Left ventricle myocardium inferior (tissue), 1 donor: Measurements from ENCODE around the gene GRXCR1. TPM values are rescaled to one million over a fixed set of nuclear protein-coding genes. Genes with fewer than 3 reads are reported as not detected.

Experiments
- DNase-seq: peaks from one replicate; pipeline ENCODE4 v3.0.0-alpha.2; 2020
- H3K27ac ChIP-seq: fragments of 200-600 bp; replicated peaks from 2 replicates; pipeline ENCODE4 v1.8.0; 2021
- H3K27me3 ChIP-seq: fragments of 200-600 bp; 2 replicates; pipeline ENCODE4 v1.8.0; 2021; ENCODE audit warnings: low read depth
- H3K36me3 ChIP-seq: fragments of 200-600 bp; 2 replicates; pipeline ENCODE4 v1.8.0; 2021
- H3K4me1 ChIP-seq: fragments of 200-600 bp; 2 replicates; pipeline ENCODE4 v1.8.0; 2021
- H3K4me3 ChIP-seq: fragments of 200-600 bp; 2 replicates; pipeline ENCODE4 v1.8.0; 2021; ENCODE audit warnings: mild to moderate bottlenecking, moderate library complexity
- H3K9me3 ChIP-seq: fragments of 200-600 bp; replicated peaks from 2 replicates; pipeline ENCODE4 v1.8.0; 2021
- CTCF ChIP-seq: fragments of 200-600 bp; IDR thresholded peaks from 2 replicates; pipeline ENCODE4 v1.8.0; 2021; ENCODE audit warnings: antibody characterized with exemption, mild to moderate bottlenecking, borderline replicate concordance
- intact Hi-C: fragments of 100-400 bp; cut with micrococcal nuclease; formaldehyde crosslinking; loops from one replicate; pipeline ENCODE4 v1.11.0; 2022
- total RNA-seq: library from RNA; stranded (reverse); fragmentation: NEBNext Ultra II Directional; extraction: Animal tissue kit (Norgen Biotek cat#: 25700); gene quantifications from one replicate; pipeline ENCODE4 v1.2.1, GENCODE V29; 2021
- donor health status: DM: no; HTN: yes; CAD: no; lungs with severe emphysema.

GRXCR1 gene
- total RNA-seq, 1 donor from 2014 or later = not detected

GRCh38 chr4:43048570-43048969 is 156.1 kb downstream of the GRXCR1 start:
- Histone ChIP-seq H3K27me3 (no peaks in the 10 kb centered on the region), H3K27ac (no peak overlapping the region), H3K4me1 (no peaks in the 10 kb centered on the region), H3K4me3 (no peak overlapping the region), H3K36me3 (no peaks in the 10 kb centered on the region), H3K9me3 (no peaks in the 10 kb centered on the region)
- DNase-seq = no peak
- TF ChIP-seq CTCF = no peak
- intact Hi-C loops = no loop called here

- no peak for TF ChIP-seq CTCF
- no peaks in the 10 kb centered on the region for H3K36me3 ChIP-seq
- no peaks in the 10 kb centered on the region for H3K9me3 ChIP-seq
- H3K27me3 ChIP-seq = no peaks in the 10 kb centered on the region
- H3K4me1 ChIP-seq = no peaks in the 10 kb centered on the region
- H3K27ac ChIP-seq = no peak overlapping the region
- H3K4me3 ChIP-seq = no peak overlapping the region
- no peak for DNase-seq
- intact Hi-C loops = no loop called here
These were observed 156.8 kb downstream of the GRXCR1 start for GRCh38 chr4:43049326-43049725.

GRCh38 chr4:43066415-43066814 is 173.9 kb downstream of the GRXCR1 start:
- no peaks in the 10 kb centered on the region for H3K36me3 ChIP-seq
- no peaks in the 10 kb centered on the region for H3K4me1 ChIP-seq
- no peak overlapping the region for H3K27ac ChIP-seq
- H3K4me3 ChIP-seq = no peak overlapping the region
- TF ChIP-seq CTCF = no peak
- intact Hi-C loops = no loop called here
- H3K27me3 ChIP-seq = no peaks in the 10 kb centered on the region
- H3K9me3 ChIP-seq = peaks cover 24% of the 10 kb centered on the region
- no peak for DNase-seq

GRCh38 chr4:43071069-43071468 is 178.6 kb downstream of the GRXCR1 start:
- intact Hi-C loops = no loop called here
- no peak overlapping the region for H3K27ac ChIP-seq
- no peaks in the 10 kb centered on the region for H3K27me3 ChIP-seq
- no peak for TF ChIP-seq CTCF
- H3K36me3 ChIP-seq = no peaks in the 10 kb centered on the region
- peaks cover 31% of the 10 kb centered on the region for H3K9me3 ChIP-seq
- no peaks in the 10 kb centered on the region for H3K4me1 ChIP-seq
- H3K4me3 ChIP-seq = no peak overlapping the region
- no peak for DNase-seq

Other genes starting within 250 kb of the GRXCR1 start
- gene ATP8A1, start 235.6 kb upstream of the GRXCR1 start, total RNA-seq = 19.2 TPM